GM18951 (cell line): ENCODE results near the gene CREBRF.
"Not testable (repeated sequence)": the region's sequence is repeated elsewhere in the genome, so short reads cannot be mapped to it uniquely, and the experiment has no call there.

ENCODE experiments used
- POLR2A ChIP-seq: IDR thresholded peaks from 4 replicates; pipeline ENCODE4 v1.6.1; 2011; ENCODE audit warnings: mild to moderate bottlenecking; ENCODE audit not compliant: insufficient read length, insufficient read depth; ENCODE audit errors: extremely low read depth
- in situ Hi-C: fragments of 300-500 bp; cut with MboI; formaldehyde crosslinking; loops from one replicate; pipeline ENCODE4 v1.12.0; 2022; ENCODE audit warnings: low sequenced_read_pairs, mixed read lengths, inconsistent platforms; ENCODE audit not compliant: unreplicated experiment

The CREBRF gene

DNA sequence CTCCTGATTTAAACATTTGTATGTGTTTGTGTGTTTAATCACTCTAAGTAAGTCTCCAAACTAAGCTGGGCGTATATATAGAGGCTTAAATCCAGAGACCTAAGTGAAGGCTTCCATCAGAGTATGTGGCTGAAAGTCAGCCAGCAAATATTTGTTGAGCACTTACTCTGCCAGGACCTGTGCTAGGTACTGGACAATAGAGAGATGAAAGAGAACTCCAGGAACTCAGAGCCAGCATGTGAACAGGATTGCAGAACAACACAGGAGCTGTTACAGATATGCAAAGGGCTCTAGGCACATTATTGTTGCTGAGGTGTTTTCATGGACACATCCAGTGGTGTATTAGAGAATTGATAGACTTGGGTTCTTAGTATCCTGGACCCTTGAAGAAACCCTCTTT, 83.5 kb downstream of the CREBRF start:
- TF ChIP-seq POLR2A: no peak
- in situ Hi-C loops: loop anchor here (10.0 kb wide), 1 partner anchor 155 kb away; the partner anchor contains the start of gene ATP6V0E1

GRCh38 chr5:173140769-173141168, 84.6 kb downstream of the CREBRF start:
- in situ Hi-C loops: loop anchor here (10.0 kb wide), 1 partner anchor 156 kb away; the partner anchor contains the start of gene ATP6V0E1
- TF ChIP-seq POLR2A: no peak

- TF ChIP-seq POLR2A: no peak
- in situ Hi-C loops: loop anchor here (10.0 kb wide), 1 partner anchor 159 kb away; the partner anchor contains the start of gene ATP6V0E1
These were observed 87.4 kb downstream of the CREBRF start for GRCh38 chr5:173143567-173143966.

- in situ Hi-C loops: loop anchor here (10.0 kb wide), 1 partner anchor 160 kb away; the partner anchor contains the start of gene ATP6V0E1
- TF ChIP-seq POLR2A: peak; percentile 70
These were observed 88.3 kb downstream of the CREBRF start, which contains the start of gene BNIP1 for GRCh38 chr5:173144200-173145176. Gene BNIP1 (plus strand): TSS chr5:173144531. CDS start chr5:173144546, 15 bp downstream.

DNA sequence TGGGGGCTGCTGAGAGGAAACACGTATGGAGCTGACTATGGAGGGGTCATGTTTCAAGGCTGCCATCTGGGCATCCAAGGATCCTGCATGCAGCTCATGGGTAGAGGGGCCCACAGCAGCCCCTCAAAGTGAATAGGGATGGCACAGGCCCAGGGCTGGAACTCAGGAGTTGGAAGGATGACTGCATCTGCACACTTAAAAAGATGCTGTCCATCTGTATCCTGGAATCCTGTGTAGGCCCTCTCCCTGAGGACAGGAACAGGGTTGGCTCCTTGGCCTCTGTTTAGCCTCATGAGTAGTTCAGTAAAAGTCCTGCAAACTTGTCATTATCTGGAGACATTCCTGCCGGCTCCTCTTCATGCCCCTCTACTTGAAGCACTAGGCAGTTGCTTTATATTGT, 92.2 kb downstream of the CREBRF start:
- in situ Hi-C loops: loop anchor here (10.0 kb wide), 1 partner anchor 164 kb away; the partner anchor contains the start of gene ATP6V0E1
- no peak for TF ChIP-seq POLR2A

- TF ChIP-seq POLR2A: no peak
- in situ Hi-C loops: no loop called here
These were observed 96.4 kb downstream of the CREBRF start for GRCh38 chr5:173152547-173152946.

DNA sequence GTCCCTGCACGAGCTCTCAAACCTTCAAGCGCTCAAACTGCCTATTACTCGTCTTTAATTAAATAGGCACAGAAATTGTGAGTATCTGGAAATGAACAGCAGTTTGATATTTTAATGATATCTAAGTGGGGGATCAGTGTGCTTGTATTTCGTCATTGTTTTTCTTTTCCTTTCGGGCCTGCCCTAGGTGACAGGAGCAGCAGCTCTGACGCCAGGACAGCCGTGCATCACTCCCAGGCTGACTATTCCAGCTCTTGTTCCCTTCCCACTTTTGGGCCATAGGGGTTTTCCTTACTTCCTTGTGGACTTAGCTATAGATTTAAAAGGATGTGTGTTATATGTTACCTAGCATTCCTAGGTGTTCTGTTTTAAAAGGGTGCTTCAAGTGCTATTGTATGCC, 97.7 kb downstream of the CREBRF start:
- in situ Hi-C loops: no loop called here
- no peak for TF ChIP-seq POLR2A

- in situ Hi-C loops: not testable (repeated sequence)
These were observed 98.5 kb downstream of the CREBRF start for GRCh38 chr5:173154619-173155018.

DNA sequence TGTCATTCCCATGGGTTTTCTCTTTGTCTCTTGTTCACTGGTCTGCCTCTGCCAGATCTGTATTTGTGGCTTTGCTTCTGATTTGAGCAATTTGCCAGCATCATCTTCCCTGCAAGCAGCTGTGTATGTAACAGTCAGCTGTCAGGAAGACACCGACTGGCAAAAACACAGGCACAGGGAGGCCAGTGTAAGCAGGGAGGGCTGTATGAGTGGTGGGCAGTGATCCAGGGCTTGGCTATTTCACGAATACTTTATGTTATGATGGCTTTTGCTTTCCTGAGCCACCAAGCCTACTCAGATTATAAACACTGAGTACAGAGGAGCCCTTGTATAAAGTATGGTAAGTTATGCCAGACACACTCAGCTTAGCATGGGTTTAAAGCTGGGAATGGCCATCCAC, 99.8 kb downstream of the CREBRF start:
- no peak for TF ChIP-seq POLR2A
- in situ Hi-C loops: no loop called here

- in situ Hi-C loops: no loop called here
- TF ChIP-seq POLR2A: no peak
These were observed 102.2 kb downstream of the CREBRF start for GRCh38 chr5:173158366-173158765.

DNA sequence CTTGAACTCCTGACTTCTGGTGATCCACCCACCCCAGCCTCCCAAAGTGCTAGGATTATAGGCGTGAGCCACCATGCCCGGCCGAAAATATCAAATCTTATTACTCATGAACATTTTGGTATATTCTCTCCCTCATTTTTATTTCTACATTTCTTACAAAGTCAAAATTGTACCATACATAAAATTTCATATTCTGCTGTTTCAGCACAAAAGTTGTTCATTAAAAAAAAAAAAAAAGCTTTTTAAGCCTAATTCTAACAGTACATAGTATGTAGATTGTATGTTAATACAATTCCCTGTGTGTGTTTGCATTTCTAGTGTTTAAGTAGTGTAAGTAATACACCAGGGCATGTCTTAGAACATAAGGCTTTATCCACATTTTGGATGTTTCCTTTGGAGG, 103.1 kb downstream of the CREBRF start:
- TF ChIP-seq POLR2A: no peak
- in situ Hi-C loops: no loop called here

DNA sequence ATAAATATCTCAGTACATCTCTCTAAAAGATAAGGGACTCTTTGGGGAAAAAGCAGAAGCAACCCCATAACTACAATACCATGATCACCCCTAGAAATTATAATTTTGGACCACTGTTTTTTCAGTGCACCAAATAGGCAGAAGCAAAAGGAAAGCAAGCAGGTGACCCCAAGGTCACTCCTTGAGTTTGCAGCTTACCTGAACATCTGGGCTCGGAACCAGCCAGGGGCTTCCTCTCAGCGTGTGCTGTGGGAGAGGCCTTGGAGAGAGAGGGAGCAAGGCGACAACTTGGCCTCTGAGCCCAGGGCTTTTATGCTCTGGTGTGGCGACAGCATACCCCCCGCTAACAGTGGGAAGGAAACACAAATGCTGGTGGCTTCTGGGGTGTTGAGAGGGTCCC, 105.0 kb downstream of the CREBRF start:
- in situ Hi-C loops: no loop called here
- no peak for TF ChIP-seq POLR2A

GRCh38 chr5:173163219-173163618, 107.1 kb downstream of the CREBRF start:
- in situ Hi-C loops: no loop called here
- no peak for TF ChIP-seq POLR2A

GRCh38 chr5:173165177-173166016, 109.2 kb downstream of the CREBRF start:
- in situ Hi-C loops: no loop called here
- no peak for TF ChIP-seq POLR2A
